GM12878 (cell line): ENCODE measurements around the gene HIVEP3. TPM values are rescaled to one million over a fixed set of nuclear protein-coding genes. Genes with fewer than 3 reads are reported as not detected.

ENCODE experiments used
- BRCA1 ChIP-seq: IDR thresholded peaks from 2 replicates; pipeline ENCODE4 v1.6.1; 2011; ENCODE audit warnings: low read depth, low read length, improper control_type of control experiment
- CBFB ChIP-seq: IDR thresholded peaks from 2 replicates; pipeline ENCODE4 v1.6.1; 2016; ENCODE audit warnings: antibody characterized with exemption, low read depth
- CREM ChIP-seq: IDR thresholded peaks from 2 replicates; pipeline ENCODE4 v1.6.1; 2014; ENCODE audit warnings: antibody characterized with exemption, low read depth
- FOS ChIP-seq: IDR thresholded peaks from 3 replicates; pipeline ENCODE4 v1.6.1; 2011; ENCODE audit warnings: borderline replicate concordance; ENCODE audit not compliant: insufficient read length; ENCODE audit errors: extremely low read depth
- HDGF ChIP-seq: fragments of 450-650 bp; IDR thresholded peaks from 2 replicates; pipeline ENCODE4 v1.6.1; 2016; ENCODE audit warnings: antibody characterized with exemption
- IRF4 ChIP-seq: IDR thresholded peaks from 2 replicates; pipeline ENCODE4 v1.6.1; 2011; ENCODE audit warnings: low read depth, low read length
- MTA2 ChIP-seq: fragments of 450-650 bp; IDR thresholded peaks from 2 replicates; pipeline ENCODE4 v1.6.1; 2016; ENCODE audit warnings: low read depth, mild to moderate bottlenecking, moderate library complexity
- NFXL1 ChIP-seq: fragments of 450-650 bp; IDR thresholded peaks from 2 replicates; pipeline ENCODE4 v1.6.1; 2017; ENCODE audit warnings: antibody characterized with exemption, mild to moderate bottlenecking, borderline replicate concordance
- PML ChIP-seq: IDR thresholded peaks from 2 replicates; pipeline ENCODE4 v1.6.1; 2012; ENCODE audit warnings: low read length, inconsistent platforms
- SIN3A ChIP-seq: IDR thresholded peaks from 2 replicates; pipeline ENCODE4 v1.6.1; 2012; ENCODE audit warnings: low read depth, low read length, improper control_type of control experiment
- SMAD5 ChIP-seq: IDR thresholded peaks from 2 replicates; pipeline ENCODE4 v1.6.1; 2016; ENCODE audit warnings: antibody characterized with exemption, low read depth
- SPI1 ChIP-seq: IDR thresholded peaks from 2 replicates; pipeline ENCODE4 v1.6.1; 2011; ENCODE audit warnings: low read depth, mild to moderate bottlenecking, low read length, moderate library complexity, borderline replicate concordance; ENCODE audit not compliant: insufficient read depth
- SREBF1 ChIP-seq: IDR thresholded peaks from 2 replicates; pipeline ENCODE4 v1.6.1; 2012; ENCODE audit warnings: mild to moderate bottlenecking, low read length
- TCF12 ChIP-seq: IDR thresholded peaks from 2 replicates; pipeline ENCODE4 v1.6.1; 2011; ENCODE audit warnings: low read depth, mild to moderate bottlenecking, low read length
- ZNF24 ChIP-seq: fragments of 450-650 bp; IDR thresholded peaks from 2 replicates; pipeline ENCODE4 v1.6.1; 2017; ENCODE audit warnings: antibody characterized with exemption, mild to moderate bottlenecking
- polyA plus RNA-seq, 11 experiments: library from polyadenylated mRNA; depleted of rRNA in 4 of 11; unstranded in 6 of 11; stranded (reverse) in 5 of 11; fragments of >200 nt; fragmentation: Nextera tagmentation in 4 of 11; fragmentation: Illumina TruSeq in 1 of 11; extraction: Ambion mirVana in 4 of 11; extraction: Trizol in 1 of 11; gene quantifications; 1 replicate in 1 of 11; 2 replicates in 10 of 11; pipeline versions ENCODE4 v1.2.1 to v1.2.3, GENCODE V29; 2011 to 2016; ENCODE audit warnings: inconsistent platforms in 2 of 11, missing spikeins in 2 of 11, low read depth in 1 of 11
- total RNA-seq, 4 experiments: library from RNA; depleted of rRNA in 3 of 4; stranded (reverse); fragments of >200 nt in 3 of 4; fragmentation: Illumina TruSeq in 1 of 4; extraction: Trizol in 1 of 4; gene quantifications; 2 replicates each; pipeline versions ENCODE4 v1.2.1 to v1.2.3, GENCODE V29; 2013 to 2021
- TF ChIP-seq, protein P1 (sequence below): IDR thresholded peaks from 2 replicates; pipeline ENCODE4 v1.6.1; 2011; ENCODE audit warnings: borderline replicate concordance, low read depth, mild to moderate bottlenecking, moderate library complexity, low read length; ENCODE audit not compliant: insufficient read depth, poor library complexity, severe bottlenecking
- TF ChIP-seq, protein P2 (sequence below): fragments of 450-650 bp; IDR thresholded peaks from 2 replicates; pipeline ENCODE4 v1.6.1; 2014; ENCODE audit warnings: mild to moderate bottlenecking
- TF ChIP-seq, protein P3 (sequence below): fragments of 450-650 bp; IDR thresholded peaks from 2 replicates; pipeline ENCODE4 v1.6.1; 2017; ENCODE audit warnings: mild to moderate bottlenecking, low read depth, inconsistent platforms; ENCODE audit not compliant: poor library complexity, severe bottlenecking
- TF ChIP-seq, protein P4 (sequence below): IDR thresholded peaks from 2 replicates; pipeline ENCODE4 v1.6.1; 2012; ENCODE audit warnings: mild to moderate bottlenecking, low read depth, low read length
- TF ChIP-seq, protein P5 (sequence below): fragments of 150-350 bp; IDR thresholded peaks from 2 replicates; pipeline ENCODE4 v1.6.1; 2014; ENCODE audit warnings: mild to moderate bottlenecking, low read depth, low read length

The HIVEP3 gene
- total and polyA plus RNA-seq, 10 of the 15 experiments (the other 5 are each of a cell fraction or from before 2014, with no cell fraction given) = 1.8 to 13.6 (median 3.8) TPM

DNA sequence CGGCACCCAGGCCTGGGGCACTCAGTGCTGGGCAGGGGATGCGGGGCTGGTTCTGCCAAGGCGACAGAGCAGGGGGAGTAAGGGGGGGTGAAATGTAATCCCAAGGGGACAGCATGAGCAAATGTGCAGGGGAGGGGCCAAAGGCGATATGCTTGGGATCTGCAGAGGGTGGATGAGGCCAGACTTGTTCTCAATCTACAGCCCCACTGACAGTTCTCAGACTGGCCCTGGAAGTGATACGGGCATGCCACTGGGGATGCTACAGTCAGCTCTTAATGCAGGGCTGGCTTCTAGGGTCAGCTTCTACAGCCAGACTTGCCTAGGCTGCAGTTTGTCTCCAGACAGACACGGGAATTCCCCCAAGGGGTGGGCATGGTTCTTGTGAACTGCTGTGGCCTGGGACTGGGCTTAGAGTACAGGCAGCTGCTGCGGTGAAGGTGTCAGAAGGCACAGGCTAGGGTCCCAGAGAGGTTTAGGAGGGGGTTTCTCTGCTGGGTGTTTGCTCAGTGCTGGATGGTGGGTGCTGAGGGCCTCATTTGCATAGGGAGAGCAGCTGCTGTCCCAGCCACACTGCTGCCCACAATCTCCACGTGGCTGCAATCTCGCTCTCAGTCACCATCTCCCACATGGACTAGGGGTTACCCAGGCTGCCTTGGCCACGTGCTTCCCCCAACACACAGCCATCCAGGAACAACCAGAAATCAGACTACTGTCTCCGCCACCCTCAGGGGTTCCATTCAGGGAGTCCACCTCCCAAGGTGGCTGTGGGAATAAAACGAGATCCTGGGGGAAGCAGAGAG lies 190.1 kb downstream of the HIVEP3 start (continued):
- TF ChIP-seq, protein P1, sequence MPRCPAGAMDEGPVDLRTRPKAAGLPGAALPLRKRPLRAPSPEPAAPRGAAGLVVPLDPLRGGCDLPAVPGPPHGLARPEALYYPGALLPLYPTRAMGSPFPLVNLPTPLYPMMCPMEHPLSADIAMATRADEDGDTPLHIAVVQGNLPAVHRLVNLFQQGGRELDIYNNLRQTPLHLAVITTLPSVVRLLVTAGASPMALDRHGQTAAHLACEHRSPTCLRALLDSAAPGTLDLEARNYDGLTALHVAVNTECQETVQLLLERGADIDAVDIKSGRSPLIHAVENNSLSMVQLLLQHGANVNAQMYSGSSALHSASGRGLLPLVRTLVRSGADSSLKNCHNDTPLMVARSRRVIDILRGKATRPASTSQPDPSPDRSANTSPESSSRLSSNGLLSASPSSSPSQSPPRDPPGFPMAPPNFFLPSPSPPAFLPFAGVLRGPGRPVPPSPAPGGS = peak; percentile 95
- TF ChIP-seq SIN3A (0 out of 2 replicates have a peak, but pooled peaks have one; percentile 36), PML (peak; percentile 60; the same call in 1 of the 2 replicates), SPI1 (no peak), CBFB (peak; percentile 93), FOS (no peak), HDGF (peak; percentile 62; the same call in 1 of the 2 replicates), BRCA1 (no peak), TCF12 (peak; percentile 100), IRF4 (peak; percentile 98), ZNF24 (peak; percentile 74), NFXL1 (no peak), SREBF1 (no peak), SMAD5 (no peak), CREM (peak; percentile 83), MTA2 (peak; percentile 96)
- TF ChIP-seq, protein P2, sequence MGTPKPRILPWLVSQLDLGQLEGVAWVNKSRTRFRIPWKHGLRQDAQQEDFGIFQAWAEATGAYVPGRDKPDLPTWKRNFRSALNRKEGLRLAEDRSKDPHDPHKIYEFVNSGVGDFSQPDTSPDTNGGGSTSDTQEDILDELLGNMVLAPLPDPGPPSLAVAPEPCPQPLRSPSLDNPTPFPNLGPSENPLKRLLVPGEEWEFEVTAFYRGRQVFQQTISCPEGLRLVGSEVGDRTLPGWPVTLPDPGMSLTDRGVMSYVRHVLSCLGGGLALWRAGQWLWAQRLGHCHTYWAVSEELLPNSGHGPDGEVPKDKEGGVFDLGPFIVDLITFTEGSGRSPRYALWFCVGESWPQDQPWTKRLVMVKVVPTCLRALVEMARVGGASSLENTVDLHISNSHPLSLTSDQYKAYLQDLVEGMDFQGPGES = no peak
- TF ChIP-seq, protein P3, sequence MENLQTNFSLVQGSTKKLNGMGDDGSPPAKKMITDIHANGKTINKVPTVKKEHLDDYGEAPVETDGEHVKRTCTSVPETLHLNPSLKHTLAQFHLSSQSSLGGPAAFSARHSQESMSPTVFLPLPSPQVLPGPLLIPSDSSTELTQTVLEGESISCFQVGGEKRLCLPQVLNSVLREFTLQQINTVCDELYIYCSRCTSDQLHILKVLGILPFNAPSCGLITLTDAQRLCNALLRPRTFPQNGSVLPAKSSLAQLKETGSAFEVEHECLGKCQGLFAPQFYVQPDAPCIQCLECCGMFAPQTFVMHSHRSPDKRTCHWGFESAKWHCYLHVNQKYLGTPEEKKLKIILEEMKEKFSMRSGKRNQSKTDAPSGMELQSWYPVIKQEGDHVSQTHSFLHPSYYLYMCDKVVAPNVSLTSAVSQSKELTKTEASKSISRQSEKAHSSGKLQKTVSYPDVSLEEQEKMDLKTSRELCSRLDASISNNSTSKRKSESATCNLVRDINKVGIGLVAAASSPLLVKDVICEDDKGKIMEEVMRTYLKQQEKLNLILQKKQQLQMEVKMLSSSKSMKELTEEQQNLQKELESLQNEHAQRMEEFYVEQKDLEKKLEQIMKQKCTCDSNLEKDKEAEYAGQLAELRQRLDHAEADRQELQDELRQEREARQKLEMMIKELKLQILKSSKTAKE = peak; percentile 100
- TF ChIP-seq, protein P4, sequence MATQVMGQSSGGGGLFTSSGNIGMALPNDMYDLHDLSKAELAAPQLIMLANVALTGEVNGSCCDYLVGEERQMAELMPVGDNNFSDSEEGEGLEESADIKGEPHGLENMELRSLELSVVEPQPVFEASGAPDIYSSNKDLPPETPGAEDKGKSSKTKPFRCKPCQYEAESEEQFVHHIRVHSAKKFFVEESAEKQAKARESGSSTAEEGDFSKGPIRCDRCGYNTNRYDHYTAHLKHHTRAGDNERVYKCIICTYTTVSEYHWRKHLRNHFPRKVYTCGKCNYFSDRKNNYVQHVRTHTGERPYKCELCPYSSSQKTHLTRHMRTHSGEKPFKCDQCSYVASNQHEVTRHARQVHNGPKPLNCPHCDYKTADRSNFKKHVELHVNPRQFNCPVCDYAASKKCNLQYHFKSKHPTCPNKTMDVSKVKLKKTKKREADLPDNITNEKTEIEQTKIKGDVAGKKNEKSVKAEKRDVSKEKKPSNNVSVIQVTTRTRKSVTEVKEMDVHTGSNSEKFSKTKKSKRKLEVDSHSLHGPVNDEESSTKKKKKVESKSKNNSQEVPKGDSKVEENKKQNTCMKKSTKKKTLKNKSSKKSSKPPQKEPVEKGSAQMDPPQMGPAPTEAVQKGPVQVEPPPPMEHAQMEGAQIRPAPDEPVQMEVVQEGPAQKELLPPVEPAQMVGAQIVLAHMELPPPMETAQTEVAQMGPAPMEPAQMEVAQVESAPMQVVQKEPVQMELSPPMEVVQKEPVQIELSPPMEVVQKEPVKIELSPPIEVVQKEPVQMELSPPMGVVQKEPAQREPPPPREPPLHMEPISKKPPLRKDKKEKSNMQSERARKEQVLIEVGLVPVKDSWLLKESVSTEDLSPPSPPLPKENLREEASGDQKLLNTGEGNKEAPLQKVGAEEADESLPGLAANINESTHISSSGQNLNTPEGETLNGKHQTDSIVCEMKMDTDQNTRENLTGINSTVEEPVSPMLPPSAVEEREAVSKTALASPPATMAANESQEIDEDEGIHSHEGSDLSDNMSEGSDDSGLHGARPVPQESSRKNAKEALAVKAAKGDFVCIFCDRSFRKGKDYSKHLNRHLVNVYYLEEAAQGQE = no peak; the same call in 1 of the 2 replicates
- TF ChIP-seq, protein P5, sequence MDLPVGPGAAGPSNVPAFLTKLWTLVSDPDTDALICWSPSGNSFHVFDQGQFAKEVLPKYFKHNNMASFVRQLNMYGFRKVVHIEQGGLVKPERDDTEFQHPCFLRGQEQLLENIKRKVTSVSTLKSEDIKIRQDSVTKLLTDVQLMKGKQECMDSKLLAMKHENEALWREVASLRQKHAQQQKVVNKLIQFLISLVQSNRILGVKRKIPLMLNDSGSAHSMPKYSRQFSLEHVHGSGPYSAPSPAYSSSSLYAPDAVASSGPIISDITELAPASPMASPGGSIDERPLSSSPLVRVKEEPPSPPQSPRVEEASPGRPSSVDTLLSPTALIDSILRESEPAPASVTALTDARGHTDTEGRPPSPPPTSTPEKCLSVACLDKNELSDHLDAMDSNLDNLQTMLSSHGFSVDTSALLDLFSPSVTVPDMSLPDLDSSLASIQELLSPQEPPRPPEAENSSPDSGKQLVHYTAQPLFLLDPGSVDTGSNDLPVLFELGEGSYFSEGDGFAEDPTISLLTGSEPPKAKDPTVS = no peak
